ENCODE results near the gene PPAT.

DNA sequence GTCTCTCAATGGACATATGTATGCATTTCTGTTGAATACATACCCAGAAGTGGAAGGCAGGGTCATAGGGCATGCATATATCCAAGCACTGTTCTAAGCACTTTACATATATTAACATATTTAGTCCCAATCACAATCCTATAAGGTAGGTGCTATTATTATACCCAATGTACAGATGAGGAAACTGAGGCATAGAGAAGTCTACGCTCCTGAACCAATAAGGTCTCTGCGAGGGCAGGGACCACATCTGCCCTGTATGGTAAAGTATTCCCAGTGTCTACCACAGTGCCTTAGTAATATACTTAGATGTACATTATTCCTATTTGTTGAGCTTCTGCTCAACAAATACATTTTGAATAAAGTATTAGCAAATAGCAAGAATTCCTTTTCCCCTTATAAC lies 5.2 kb downstream of the PPAT start:
- TF ChIP-seq TAF1 (IDR thresholded peaks at IDR 0.05; ENCODE audit: low read depth): no peak
- TF ChIP-seq EP300 (IDR thresholded peaks at IDR 0.05; ENCODE audit: borderline replicate concordance): no peak
- no peak for TF ChIP-seq ZBTB7A (IDR thresholded peaks at IDR 0.05; ENCODE audit: low read depth)
- TF ChIP-seq, protein P1, sequence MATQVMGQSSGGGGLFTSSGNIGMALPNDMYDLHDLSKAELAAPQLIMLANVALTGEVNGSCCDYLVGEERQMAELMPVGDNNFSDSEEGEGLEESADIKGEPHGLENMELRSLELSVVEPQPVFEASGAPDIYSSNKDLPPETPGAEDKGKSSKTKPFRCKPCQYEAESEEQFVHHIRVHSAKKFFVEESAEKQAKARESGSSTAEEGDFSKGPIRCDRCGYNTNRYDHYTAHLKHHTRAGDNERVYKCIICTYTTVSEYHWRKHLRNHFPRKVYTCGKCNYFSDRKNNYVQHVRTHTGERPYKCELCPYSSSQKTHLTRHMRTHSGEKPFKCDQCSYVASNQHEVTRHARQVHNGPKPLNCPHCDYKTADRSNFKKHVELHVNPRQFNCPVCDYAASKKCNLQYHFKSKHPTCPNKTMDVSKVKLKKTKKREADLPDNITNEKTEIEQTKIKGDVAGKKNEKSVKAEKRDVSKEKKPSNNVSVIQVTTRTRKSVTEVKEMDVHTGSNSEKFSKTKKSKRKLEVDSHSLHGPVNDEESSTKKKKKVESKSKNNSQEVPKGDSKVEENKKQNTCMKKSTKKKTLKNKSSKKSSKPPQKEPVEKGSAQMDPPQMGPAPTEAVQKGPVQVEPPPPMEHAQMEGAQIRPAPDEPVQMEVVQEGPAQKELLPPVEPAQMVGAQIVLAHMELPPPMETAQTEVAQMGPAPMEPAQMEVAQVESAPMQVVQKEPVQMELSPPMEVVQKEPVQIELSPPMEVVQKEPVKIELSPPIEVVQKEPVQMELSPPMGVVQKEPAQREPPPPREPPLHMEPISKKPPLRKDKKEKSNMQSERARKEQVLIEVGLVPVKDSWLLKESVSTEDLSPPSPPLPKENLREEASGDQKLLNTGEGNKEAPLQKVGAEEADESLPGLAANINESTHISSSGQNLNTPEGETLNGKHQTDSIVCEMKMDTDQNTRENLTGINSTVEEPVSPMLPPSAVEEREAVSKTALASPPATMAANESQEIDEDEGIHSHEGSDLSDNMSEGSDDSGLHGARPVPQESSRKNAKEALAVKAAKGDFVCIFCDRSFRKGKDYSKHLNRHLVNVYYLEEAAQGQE (IDR thresholded peaks at IDR 0.05; ENCODE audit: low read depth): no peak
- no peak for TF ChIP-seq EGR1 (IDR thresholded peaks at IDR 0.05)
